ENCODE data around the gene NDST4. TPM values are rescaled to one million over a fixed set of nuclear protein-coding genes. Genes with fewer than 3 reads are reported as not detected.

Gene NDST4
- total and polyA plus RNA-seq, 2 of the 4 experiments (the other 2 are of a cell fraction): not detected

GRCh38 chr4:114883641-114884040, 229.8 kb downstream of the NDST4 start:
- H3K56ac ChIP-seq (ENCODE audit: extremely low read depth, insufficient read depth, low read length): no peak overlapping the region
- no peak for TF ChIP-seq FOS (IDR thresholded peaks at IDR 0.05; ENCODE audit: low read depth, low read length)
- TF ChIP-seq MXI1 (IDR thresholded peaks at IDR 0.05; ENCODE audit: borderline replicate concordance, low read depth, low read length): no peak
- TF ChIP-seq, protein P1, sequence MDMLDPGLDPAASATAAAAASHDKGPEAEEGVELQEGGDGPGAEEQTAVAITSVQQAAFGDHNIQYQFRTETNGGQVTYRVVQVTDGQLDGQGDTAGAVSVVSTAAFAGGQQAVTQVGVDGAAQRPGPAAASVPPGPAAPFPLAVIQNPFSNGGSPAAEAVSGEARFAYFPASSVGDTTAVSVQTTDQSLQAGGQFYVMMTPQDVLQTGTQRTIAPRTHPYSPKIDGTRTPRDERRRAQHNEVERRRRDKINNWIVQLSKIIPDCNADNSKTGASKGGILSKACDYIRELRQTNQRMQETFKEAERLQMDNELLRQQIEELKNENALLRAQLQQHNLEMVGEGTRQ (IDR thresholded peaks at IDR 0.05; ENCODE audit: low read depth, low read length): no peak
- TF ChIP-seq, protein P2, sequence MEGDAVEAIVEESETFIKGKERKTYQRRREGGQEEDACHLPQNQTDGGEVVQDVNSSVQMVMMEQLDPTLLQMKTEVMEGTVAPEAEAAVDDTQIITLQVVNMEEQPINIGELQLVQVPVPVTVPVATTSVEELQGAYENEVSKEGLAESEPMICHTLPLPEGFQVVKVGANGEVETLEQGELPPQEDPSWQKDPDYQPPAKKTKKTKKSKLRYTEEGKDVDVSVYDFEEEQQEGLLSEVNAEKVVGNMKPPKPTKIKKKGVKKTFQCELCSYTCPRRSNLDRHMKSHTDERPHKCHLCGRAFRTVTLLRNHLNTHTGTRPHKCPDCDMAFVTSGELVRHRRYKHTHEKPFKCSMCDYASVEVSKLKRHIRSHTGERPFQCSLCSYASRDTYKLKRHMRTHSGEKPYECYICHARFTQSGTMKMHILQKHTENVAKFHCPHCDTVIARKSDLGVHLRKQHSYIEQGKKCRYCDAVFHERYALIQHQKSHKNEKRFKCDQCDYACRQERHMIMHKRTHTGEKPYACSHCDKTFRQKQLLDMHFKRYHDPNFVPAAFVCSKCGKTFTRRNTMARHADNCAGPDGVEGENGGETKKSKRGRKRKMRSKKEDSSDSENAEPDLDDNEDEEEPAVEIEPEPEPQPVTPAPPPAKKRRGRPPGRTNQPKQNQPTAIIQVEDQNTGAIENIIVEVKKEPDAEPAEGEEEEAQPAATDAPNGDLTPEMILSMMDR (conservative IDR thresholded peaks at IDR 0.05; ENCODE audit: low read depth, low read length): no peak
- TF ChIP-seq NFE2L2 (IDR thresholded peaks at IDR 0.05; ENCODE audit: low read depth, low read length): no peak
- TF ChIP-seq SMC3 (IDR thresholded peaks at IDR 0.05; ENCODE audit: low read depth, low read length): no peak

More at GRCh38 chr4:114883641-114884040, 229.8 kb downstream of the NDST4 start:
- H2AFZ ChIP-seq (replicated peaks; ENCODE audit: low read length, poor library complexity): no peak overlapping the region
- no peaks in the 10 kb centered on the region for H3K9me3 ChIP-seq (ENCODE audit: control insufficient read depth, insufficient read depth, low read length)
- CTCF ChIA-PET: no interaction called here
- H2AK5ac ChIP-seq (ENCODE audit: low read depth, low read length): no peak overlapping the region
- in situ Hi-C loops (cut with MboI; ENCODE audit: low sequenced_read_pairs): no loop called here
- H4K8ac ChIP-seq (ENCODE audit: low read depth in 2 of 2, low read length in 2 of 2): no peak overlapping the region
- H3K36me3 ChIP-seq (ENCODE audit: control insufficient read depth, insufficient read depth, low read length): no peaks in the 10 kb centered on the region
- POLR2A ChIA-PET (ENCODE audit: unreplicated experiment): no interaction called here
- H3K4me2 ChIP-seq (ENCODE audit: low read depth, low read length): no peak overlapping the region
- H2BK120ac ChIP-seq (ENCODE audit: low read depth, low read length): no peak overlapping the region
- no peak overlapping the region for H4K91ac ChIP-seq (ENCODE audit: insufficient read depth, low read depth, low read length)
- no peak overlapping the region for H3K9ac ChIP-seq (ENCODE audit: low read depth, low read length)
- H3K14ac ChIP-seq (replicated peaks; ENCODE audit: low read depth, low read length): no peak overlapping the region
- WGBS, 2 experiments (ENCODE audit: extremely low coverage in 2 of 2, insufficient read length in 1 of 2): no CpG with 5 or more reads among the region's 5 CpGs
- intact Hi-C loops (cut with micrococcal nuclease): no loop called here
- no peaks in the 10 kb centered on the region for H4K20me1 ChIP-seq (ENCODE audit: insufficient read depth, low read length)
- H3K23ac ChIP-seq (ENCODE audit: low read depth, low read length): no peak overlapping the region
- no peak overlapping the region for H2BK20ac ChIP-seq (ENCODE audit: low read depth, low read length)
- ATAC-seq (ENCODE audit: low read depth) (no peak), DNase-seq (no peak)
- H3K27me3 ChIP-seq (ENCODE audit: control insufficient read depth, insufficient read depth, low read length): no peaks in the 10 kb centered on the region
- no peak overlapping the region for H3K4me3 ChIP-seq (ENCODE audit: insufficient read depth, low read depth, low read length)
- H3K18ac ChIP-seq (ENCODE audit: low read depth, low read length): no peak overlapping the region
- no peaks in the 10 kb centered on the region for H3K79me1 ChIP-seq (ENCODE audit: low read depth in 1 of 2, low read length in 2 of 2)
- H3K4ac ChIP-seq (ENCODE audit: low read depth, low read length): no peak overlapping the region
- no peak overlapping the region for H2AK9ac ChIP-seq (replicated peaks; ENCODE audit: low read depth, low read length, poor library complexity)
- no peaks in the 10 kb centered on the region for H3K9me1 ChIP-seq (ENCODE audit: insufficient read depth, low read length)
- H3K27ac ChIP-seq (ENCODE audit: insufficient read depth, low read length): no peak overlapping the region
- no peak overlapping the region for H2BK15ac ChIP-seq (ENCODE audit: low read depth, low read length)
- H4K5ac ChIP-seq (ENCODE audit: low read depth, low read length): no peak overlapping the region
- dilution Hi-C loops (cut with HindIII; ENCODE audit: low sequenced_read_pairs, unreplicated experiment): no loop called here
- H2BK5ac ChIP-seq (ENCODE audit: low read depth, low read length, poor library complexity, severe bottlenecking): no peak overlapping the region
- no peaks in the 10 kb centered on the region for H3K4me1 ChIP-seq (ENCODE audit: control insufficient read depth, insufficient read depth, low read length)
- BruUV-seq (replicated peaks): no TSS peak
